OCI-LY1 (cell line): ENCODE data around the gene KDM3B.

Source experiments
- H2AFZ ChIP-seq: fragments of 200-600 bp; sonication (generic), shearing (Covaris generic); 2 replicates; pipeline ENCODE4 v1.6.0; 2014; ENCODE audit warnings: antibody characterized with exemption, mild to moderate bottlenecking, low read length
- H3F3A ChIP-seq: fragments of 200-600 bp; sonication (generic), shearing (Covaris generic); 2 replicates; pipeline ENCODE4 v1.6.0; 2014; ENCODE audit warnings: mild to moderate bottlenecking, antibody characterized with exemption, low read length, moderate library complexity; ENCODE audit not compliant: insufficient read depth
- H3K27ac ChIP-seq: fragments of 200-600 bp; sonication (generic); 2 replicates; pipeline ENCODE4 v1.5.1; 2014; ENCODE audit warnings: low read length, mixed run types, mild to moderate bottlenecking, low read depth; ENCODE audit not compliant: poor library complexity, severe bottlenecking
- H3K27me3 ChIP-seq: fragments of 200-600 bp; sonication (generic); 2 replicates; pipeline ENCODE4 v1.6.0; 2014; ENCODE audit warnings: antibody characterized with exemption, mild to moderate bottlenecking, low read length, moderate library complexity; ENCODE audit not compliant: insufficient read depth
- H3K36me3 ChIP-seq: fragments of 200-600 bp; sonication (generic); 2 replicates; pipeline ENCODE4 v1.6.1; 2014; ENCODE audit warnings: mild to moderate bottlenecking, antibody characterized with exemption, low read length, moderate library complexity, mixed read lengths; ENCODE audit not compliant: insufficient read depth
- H3K4me1 ChIP-seq: fragments of 200-600 bp; sonication (generic); 2 replicates; pipeline ENCODE4 v1.5.1; 2014; ENCODE audit warnings: mild to moderate bottlenecking, low read length, moderate library complexity; ENCODE audit not compliant: insufficient read depth, severe bottlenecking
- H3K4me2 ChIP-seq: fragments of 200-600 bp; sonication (generic), shearing (Covaris generic); 2 replicates; pipeline ENCODE4 v1.6.1; 2014; ENCODE audit warnings: low read length
- H3K4me3 ChIP-seq: fragments of 200-600 bp; sonication (generic); 2 replicates; pipeline ENCODE4 v1.5.1; 2014; ENCODE audit warnings: low read length, low read depth, mild to moderate bottlenecking, mixed read lengths; ENCODE audit not compliant: poor library complexity, severe bottlenecking
- H3K79me2 ChIP-seq: fragments of 200-600 bp; shearing (Covaris generic); 2 replicates; pipeline ENCODE4 v1.6.1; 2016; ENCODE audit warnings: mixed run types, low read length, mixed read lengths; ENCODE audit not compliant: insufficient read depth
- H3K9ac ChIP-seq: fragments of 200-600 bp; sonication (generic), shearing (Covaris generic); 2 replicates; pipeline ENCODE4 v1.6.1; 2014; ENCODE audit warnings: mild to moderate bottlenecking, low read length, mixed read lengths
- H3K9me2 ChIP-seq: fragments of 200-600 bp; sonication (generic), shearing (Covaris generic); 2 replicates; pipeline ENCODE4 v1.6.1; 2014; ENCODE audit warnings: low read depth, mild to moderate bottlenecking, low read length, mixed read lengths
- H3K9me3 ChIP-seq: fragments of 200-600 bp; shearing (Covaris generic); 2 replicates; pipeline ENCODE4 v1.6.1; 2014; ENCODE audit warnings: low read length, mixed read lengths
- H4K20me1 ChIP-seq: fragments of 200-600 bp; sonication (generic), shearing (Covaris generic); 2 replicates; pipeline ENCODE4 v1.6.0; 2016; ENCODE audit warnings: mild to moderate bottlenecking, low read length; ENCODE audit not compliant: insufficient read depth
- CTCF ChIP-seq: fragments of 200-600 bp; sonication (generic), shearing (Covaris generic); IDR thresholded peaks from 2 replicates; pipeline ENCODE4 v1.5.1; 2017; ENCODE audit warnings: mild to moderate bottlenecking, antibody characterized with exemption, low read length, moderate library complexity, mixed read lengths
- EZH2 ChIP-seq: fragments of 200-600 bp; sonication (generic), shearing (Covaris generic); IDR thresholded peaks from 2 replicates; pipeline ENCODE4 v1.8.0; 2017; ENCODE audit warnings: borderline replicate concordance, mixed run types, mild to moderate bottlenecking, antibody characterized with exemption, low read length, moderate library complexity, mixed read lengths

The KDM3B gene

GRCh38 chr5:138351056-138351455 is 1.4 kb upstream of the KDM3B start:
- Histone ChIP-seq H4K20me1 (no peaks in the 10 kb centered on the region), H3K9me3 (no peaks in the 10 kb centered on the region), H3K36me3 (peaks cover 48% of the 10 kb centered on the region), H3F3A (0 out of 2 replicates have a peak, but pooled peaks cover 3% of the 10 kb centered on the region), H3K27me3 (no peaks in the 10 kb centered on the region), H2AFZ (no peak overlapping the region), H3K27ac (no peak overlapping the region), H3K4me1 (peaks cover 24% of the 10 kb centered on the region), H3K4me3 (no peak overlapping the region), H3K9ac (no peak overlapping the region), H3K4me2 (no peak overlapping the region), H3K9me2 (no peaks in the 10 kb centered on the region), H3K79me2 (peaks cover 31% of the 10 kb centered on the region)
- TF ChIP-seq EZH2 (no peak), CTCF (no peak)

GRCh38 chr5:138351517-138351916 is 968 bp upstream of the KDM3B start:
- no peaks in the 10 kb centered on the region for H4K20me1 ChIP-seq
- H3K4me2 ChIP-seq, result no peak overlapping the region
- peaks cover 36% of the 10 kb centered on the region for H3K79me2 ChIP-seq
- H3K4me1 ChIP-seq, result peaks cover 26% of the 10 kb centered on the region
- H3K27me3 ChIP-seq, result no peaks in the 10 kb centered on the region
- H3K27ac ChIP-seq, result no peak overlapping the region
- 0 out of 2 replicates have a peak, but pooled peaks cover 3% of the 10 kb centered on the region for H3F3A ChIP-seq
- TF ChIP-seq EZH2 (no peak), CTCF (no peak)
- no peaks in the 10 kb centered on the region for H3K9me3 ChIP-seq
- no peak overlapping the region for H3K4me3 ChIP-seq
- H3K9ac ChIP-seq, result no peak overlapping the region
- no peaks in the 10 kb centered on the region for H3K9me2 ChIP-seq
- no peak overlapping the region for H2AFZ ChIP-seq
- H3K36me3 ChIP-seq, result peaks cover 44% of the 10 kb centered on the region

- Histone ChIP-seq H3K36me3 (peaks cover 30% of the 10 kb centered on the region), H3K9me2 (no peaks in the 10 kb centered on the region), H4K20me1 (no peaks in the 10 kb centered on the region), H3K4me3 (peak overlapping the region; percentile 98), H3F3A (0 out of 2 replicates have a peak, but pooled peaks cover 3% of the 10 kb centered on the region), H2AFZ (no peak overlapping the region), H3K4me1 (peaks cover 26% of the 10 kb centered on the region), H3K9me3 (no peaks in the 10 kb centered on the region), H3K27me3 (no peaks in the 10 kb centered on the region), H3K27ac (peak overlapping the region; percentile 93), H3K9ac (peak overlapping the region; percentile 94), H3K4me2 (peak overlapping the region; percentile 95), H3K79me2 (peaks cover 50% of the 10 kb centered on the region)
- TF ChIP-seq EZH2, result no peak
- TF ChIP-seq CTCF, result 0 out of 2 replicates have a peak, but pooled peaks have one; percentile 25
These were observed 456 bp downstream of the KDM3B start for GRCh38 chr5:138352722-138353559.
